OCI-LY1 (cell line): ENCODE measurements around the gene UCN3.

Experiments used
- EZH2 ChIP-seq: fragments of 200-600 bp; sonication (generic), shearing (Covaris generic); IDR thresholded peaks from 2 replicates; pipeline ENCODE4 v1.8.0; 2017; ENCODE audit warnings: borderline replicate concordance, mixed run types, mild to moderate bottlenecking, antibody characterized with exemption, low read length, moderate library complexity, mixed read lengths
- TF ChIP-seq, protein P1 (sequence below): fragments of 200-600 bp; sonication (generic), shearing (Covaris generic); IDR thresholded peaks from 2 replicates; pipeline ENCODE4 v1.5.1; 2017; ENCODE audit warnings: mild to moderate bottlenecking, antibody characterized with exemption, low read length, moderate library complexity, mixed read lengths

DNA sequence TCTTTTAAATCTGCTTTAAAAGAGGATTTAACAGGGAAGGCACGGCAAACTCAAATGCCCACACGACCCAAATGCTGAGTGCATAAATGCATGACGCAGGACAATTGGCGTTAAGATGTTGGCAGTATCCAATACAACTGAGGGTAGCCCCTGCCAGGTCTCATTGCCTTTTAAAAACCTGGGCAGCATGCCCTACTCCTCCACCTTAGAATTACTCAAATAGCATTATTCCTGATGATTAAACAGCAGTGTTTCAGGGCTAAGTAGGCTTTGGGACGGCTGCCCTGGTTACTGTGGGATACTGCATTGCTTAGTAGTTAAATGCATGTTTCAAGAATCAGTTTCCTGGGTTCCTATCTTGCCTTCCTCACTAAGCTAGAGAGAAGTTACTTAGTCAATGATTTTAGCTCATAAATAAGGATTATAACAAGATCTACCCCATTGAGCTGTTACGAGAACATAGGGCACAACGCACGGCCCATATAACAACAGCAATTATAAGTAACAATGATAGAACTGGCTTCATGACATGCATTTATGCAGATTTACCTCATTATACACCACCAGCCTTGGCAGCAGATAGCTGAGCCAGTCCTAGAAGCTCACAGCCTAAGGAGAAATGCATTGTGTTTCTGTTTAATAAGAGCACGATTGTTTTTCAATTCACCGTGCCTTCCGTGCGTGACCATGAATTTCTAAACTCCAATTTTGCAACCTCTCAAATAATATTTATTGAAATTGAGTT lies 32.0 kb downstream of the UCN3 start:
- TF ChIP-seq, protein P1, sequence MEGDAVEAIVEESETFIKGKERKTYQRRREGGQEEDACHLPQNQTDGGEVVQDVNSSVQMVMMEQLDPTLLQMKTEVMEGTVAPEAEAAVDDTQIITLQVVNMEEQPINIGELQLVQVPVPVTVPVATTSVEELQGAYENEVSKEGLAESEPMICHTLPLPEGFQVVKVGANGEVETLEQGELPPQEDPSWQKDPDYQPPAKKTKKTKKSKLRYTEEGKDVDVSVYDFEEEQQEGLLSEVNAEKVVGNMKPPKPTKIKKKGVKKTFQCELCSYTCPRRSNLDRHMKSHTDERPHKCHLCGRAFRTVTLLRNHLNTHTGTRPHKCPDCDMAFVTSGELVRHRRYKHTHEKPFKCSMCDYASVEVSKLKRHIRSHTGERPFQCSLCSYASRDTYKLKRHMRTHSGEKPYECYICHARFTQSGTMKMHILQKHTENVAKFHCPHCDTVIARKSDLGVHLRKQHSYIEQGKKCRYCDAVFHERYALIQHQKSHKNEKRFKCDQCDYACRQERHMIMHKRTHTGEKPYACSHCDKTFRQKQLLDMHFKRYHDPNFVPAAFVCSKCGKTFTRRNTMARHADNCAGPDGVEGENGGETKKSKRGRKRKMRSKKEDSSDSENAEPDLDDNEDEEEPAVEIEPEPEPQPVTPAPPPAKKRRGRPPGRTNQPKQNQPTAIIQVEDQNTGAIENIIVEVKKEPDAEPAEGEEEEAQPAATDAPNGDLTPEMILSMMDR = no peak
- no peak for TF ChIP-seq EZH2
